ENCODE results near the gene CPSF4.
"Not testable (repeated sequence)": the region's sequence is repeated elsewhere in the genome, so short reads cannot be mapped to it uniquely, and the experiment has no call there.

CPSF4 gene

GRCh38 chr7:99415513-99416127 is 23.1 kb upstream of the CPSF4 start:
- DNase-seq (ENCODE audit: low spot score); in situ Hi-C loops (cut with MboI; ENCODE audit: low pct_unique_long_range_greater_than_20kb, low sequenced_read_pairs, unreplicated experiment): not testable (repeated sequence)
- peak; percentile 46 for TF ChIP-seq CTCF (IDR thresholded peaks at IDR 0.05; ENCODE audit: extremely low read depth, insufficient read depth, missing control alignments)

- in situ Hi-C loops (cut with MboI; ENCODE audit: low pct_unique_long_range_greater_than_20kb, low sequenced_read_pairs, unreplicated experiment), result no loop called here
- TF ChIP-seq CTCF (IDR thresholded peaks at IDR 0.05; ENCODE audit: extremely low read depth, insufficient read depth, missing control alignments), result no peak
- no peak for DNase-seq (ENCODE audit: low spot score)
Observed at GRCh38 chr7:99418260-99418659, 20.5 kb upstream of the CPSF4 start.

GRCh38 chr7:99419323-99420021 is 19.3 kb upstream of the CPSF4 start:
- no peak for TF ChIP-seq CTCF (IDR thresholded peaks at IDR 0.05; ENCODE audit: extremely low read depth, insufficient read depth, missing control alignments)
- no peak for DNase-seq (ENCODE audit: low spot score)
- in situ Hi-C loops (cut with MboI; ENCODE audit: low pct_unique_long_range_greater_than_20kb, low sequenced_read_pairs, unreplicated experiment), result no loop called here

- TF ChIP-seq CTCF (IDR thresholded peaks at IDR 0.05; ENCODE audit: extremely low read depth, insufficient read depth, missing control alignments), result no peak
- DNase-seq (ENCODE audit: low spot score), result no peak
- in situ Hi-C loops (cut with MboI; ENCODE audit: low pct_unique_long_range_greater_than_20kb, low sequenced_read_pairs, unreplicated experiment), result no loop called here
Observed at GRCh38 chr7:99420213-99420612, 18.5 kb upstream of the CPSF4 start.

GRCh38 chr7:99420986-99421385 is 17.8 kb upstream of the CPSF4 start:
- no peak for DNase-seq (ENCODE audit: low spot score)
- no peak for TF ChIP-seq CTCF (IDR thresholded peaks at IDR 0.05; ENCODE audit: extremely low read depth, insufficient read depth, missing control alignments)
- in situ Hi-C loops (cut with MboI; ENCODE audit: low pct_unique_long_range_greater_than_20kb, low sequenced_read_pairs, unreplicated experiment), result no loop called here

GRCh38 chr7:99422186-99422585 is 16.6 kb upstream of the CPSF4 start:
- TF ChIP-seq CTCF (IDR thresholded peaks at IDR 0.05; ENCODE audit: extremely low read depth, insufficient read depth, missing control alignments), result no peak
- in situ Hi-C loops (cut with MboI; ENCODE audit: low pct_unique_long_range_greater_than_20kb, low sequenced_read_pairs, unreplicated experiment), result no loop called here
- DNase-seq (ENCODE audit: low spot score), result no peak
